GM12872 (cell line): ENCODE results near the gene PPM1N.

Experiments used
- TF ChIP-seq, protein P1 (sequence below): IDR thresholded peaks from 3 replicates; pipeline ENCODE4 v1.5.1; 2011; ENCODE audit warnings: low read depth, mild to moderate bottlenecking, low read length, moderate library complexity; ENCODE audit not compliant: insufficient read depth

PPM1N gene

DNA sequence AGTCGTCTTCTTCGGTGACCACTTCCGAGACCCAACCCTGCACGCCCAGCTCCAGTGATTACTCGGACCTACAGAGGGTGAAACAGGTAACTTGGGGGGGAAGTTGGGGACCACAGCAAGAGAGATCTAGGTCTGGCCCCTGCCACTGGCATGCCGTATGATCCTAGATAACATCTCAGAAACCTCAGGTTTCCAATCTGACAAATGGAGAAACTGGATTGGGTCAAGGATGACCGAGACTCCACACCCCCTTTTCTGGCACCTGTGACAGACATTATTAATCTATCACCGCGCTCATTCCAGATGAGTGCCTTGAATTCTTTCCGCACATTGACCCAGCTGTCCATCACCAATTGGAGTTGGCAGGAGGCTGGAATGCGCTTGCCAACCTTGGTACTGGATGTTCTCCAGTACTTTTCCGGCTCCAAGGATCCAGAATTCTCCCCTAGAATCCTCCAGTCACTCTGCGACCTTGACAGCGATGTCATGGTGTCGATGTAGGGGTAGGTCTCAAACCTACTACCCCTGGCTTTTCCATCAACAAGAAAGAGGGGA lies 26.4 kb downstream of the PPM1N start:
- TF ChIP-seq, protein P1, sequence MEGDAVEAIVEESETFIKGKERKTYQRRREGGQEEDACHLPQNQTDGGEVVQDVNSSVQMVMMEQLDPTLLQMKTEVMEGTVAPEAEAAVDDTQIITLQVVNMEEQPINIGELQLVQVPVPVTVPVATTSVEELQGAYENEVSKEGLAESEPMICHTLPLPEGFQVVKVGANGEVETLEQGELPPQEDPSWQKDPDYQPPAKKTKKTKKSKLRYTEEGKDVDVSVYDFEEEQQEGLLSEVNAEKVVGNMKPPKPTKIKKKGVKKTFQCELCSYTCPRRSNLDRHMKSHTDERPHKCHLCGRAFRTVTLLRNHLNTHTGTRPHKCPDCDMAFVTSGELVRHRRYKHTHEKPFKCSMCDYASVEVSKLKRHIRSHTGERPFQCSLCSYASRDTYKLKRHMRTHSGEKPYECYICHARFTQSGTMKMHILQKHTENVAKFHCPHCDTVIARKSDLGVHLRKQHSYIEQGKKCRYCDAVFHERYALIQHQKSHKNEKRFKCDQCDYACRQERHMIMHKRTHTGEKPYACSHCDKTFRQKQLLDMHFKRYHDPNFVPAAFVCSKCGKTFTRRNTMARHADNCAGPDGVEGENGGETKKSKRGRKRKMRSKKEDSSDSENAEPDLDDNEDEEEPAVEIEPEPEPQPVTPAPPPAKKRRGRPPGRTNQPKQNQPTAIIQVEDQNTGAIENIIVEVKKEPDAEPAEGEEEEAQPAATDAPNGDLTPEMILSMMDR, result no peak

DNA sequence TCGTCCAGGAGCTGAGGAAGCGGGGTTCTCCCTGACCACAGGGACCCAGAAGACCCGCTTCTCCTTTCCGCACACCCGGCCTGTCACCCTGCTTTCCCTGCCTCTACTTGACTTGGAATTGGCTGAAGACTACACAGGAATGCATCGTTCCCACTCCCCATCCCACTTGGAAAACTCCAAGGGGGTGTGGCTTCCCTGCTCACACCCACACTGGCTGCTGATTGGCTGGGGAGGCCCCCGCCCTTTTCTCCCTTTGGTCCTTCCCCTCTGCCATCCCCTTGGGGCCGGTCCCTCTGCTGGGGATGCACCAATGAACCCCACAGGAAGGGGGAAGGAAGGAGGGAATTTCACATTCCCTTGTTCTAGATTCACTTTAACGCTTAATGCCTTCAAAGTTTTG lies 27.9 kb downstream of the PPM1N start:
- TF ChIP-seq, protein P1, result no peak

GRCh38 chr19:45526971-45527370 lies 28.7 kb downstream of the PPM1N start:
- TF ChIP-seq, protein P1, result no peak

DNA sequence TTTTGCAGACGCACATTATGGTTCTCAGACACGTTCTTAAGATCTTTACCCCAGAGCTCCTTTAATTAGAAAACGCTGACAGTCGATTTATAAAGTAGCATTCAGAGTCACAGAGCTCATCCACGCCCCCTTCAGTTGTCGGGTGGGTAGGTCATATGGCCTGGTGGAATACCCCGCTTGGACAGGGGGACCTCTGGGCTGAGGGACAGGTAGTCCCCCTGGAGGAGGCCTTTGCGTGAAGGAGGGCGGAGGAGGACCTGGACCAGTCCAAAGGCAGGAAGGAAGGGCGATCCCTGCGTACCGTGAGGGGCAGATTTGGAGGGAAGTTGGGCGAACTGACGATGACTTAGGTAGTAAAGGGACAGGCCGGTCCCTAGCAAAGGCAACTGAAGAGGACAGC lies 29.5 kb downstream of the PPM1N start:
- TF ChIP-seq, protein P1, result no peak

DNA sequence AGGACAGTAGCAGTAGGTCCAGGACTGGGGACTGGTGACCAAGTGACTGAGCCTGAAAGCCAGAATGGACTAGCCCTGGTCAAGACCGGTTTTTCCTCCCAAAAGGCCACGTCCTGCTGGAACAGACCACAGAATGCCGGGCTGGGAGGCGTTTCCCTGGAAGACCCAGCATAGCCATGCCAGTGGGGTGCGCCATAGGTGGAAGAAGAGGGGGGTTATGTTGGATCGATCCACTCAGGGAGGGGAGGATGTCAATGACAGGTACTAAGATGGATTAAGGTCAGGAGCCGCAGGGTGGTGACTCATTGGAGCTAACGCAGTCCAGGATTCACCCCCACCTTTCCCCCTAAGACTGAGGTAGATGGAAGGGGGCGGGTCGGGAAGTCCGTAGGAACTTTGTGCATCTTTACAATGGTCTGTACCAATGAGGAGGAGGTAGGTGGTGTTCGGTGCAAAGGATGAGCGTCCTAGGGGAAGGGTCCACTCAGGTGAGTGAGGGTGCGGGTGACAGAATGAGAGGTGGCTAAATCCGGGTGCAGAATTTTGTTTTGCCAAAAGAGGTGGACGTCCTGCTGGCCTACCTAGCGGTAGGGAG lies 30.0 kb downstream of the PPM1N start:
- TF ChIP-seq, protein P1, result no peak

GRCh38 chr19:45528744-45529419 lies 30.6 kb downstream of the PPM1N start:
- TF ChIP-seq, protein P1, result no peak

DNA sequence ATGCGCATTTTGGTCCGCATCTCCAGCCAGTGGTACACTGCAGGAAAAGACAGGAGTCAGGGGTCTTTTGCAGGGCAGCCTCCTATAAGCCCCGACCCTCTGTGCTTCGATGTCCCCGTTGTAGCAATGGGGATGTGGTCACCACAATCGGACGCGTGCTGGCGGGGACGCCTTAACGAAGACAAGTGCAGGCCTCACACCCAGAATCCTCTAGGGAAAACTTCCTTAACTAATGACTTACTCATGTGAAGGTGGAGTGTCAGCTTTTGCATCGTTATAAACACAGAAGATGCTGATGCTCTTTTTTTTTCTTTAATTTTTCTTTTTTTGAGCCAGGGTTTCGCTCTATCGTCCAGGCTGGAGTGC lies 31.2 kb downstream of the PPM1N start:
- TF ChIP-seq, protein P1, result no peak
